H1 (cell line): ENCODE data around the gene GALNT13. TPM values are rescaled to one million over a fixed set of nuclear protein-coding genes. Genes with fewer than 3 reads are reported as not detected.

ENCODE experiments used
- CTCF ChIA-PET: fragments of 300-600 bp; sonication (Branson Sonifier 250); formaldehyde crosslinking; loops from one replicate; lab custom pipeline; 2021; ENCODE audit not compliant: partially characterized antibody; lab: Charles Lee
- POLR2A ChIA-PET: fragments of 300-600 bp; sonication (Branson Sonifier 250); formaldehyde crosslinking; loops from one replicate; lab custom pipeline; 2021; ENCODE audit warnings: inconsistent platforms; ENCODE audit not compliant: partially characterized antibody; lab: Charles Lee
- DNase-seq, 2 experiments: peaks; one replicate each; pipeline versions ENCODE4 v3.0.0 to v3.0.0-alpha.2; 2010 to 2022; ENCODE audit warnings: low spot score in 2 of 2, low read depth in 1 of 2, mixed read lengths in 1 of 2
- FAIRE-seq: peaks from 2 replicates; lab custom pipeline; 2011; peaks lifted over from hg19 to GRCh38; lab: Jason Lieb, UNC
- H2AFZ ChIP-seq: 2 replicates; pipeline ENCODE4 v1.8.1; 2012; ENCODE audit warnings: low read length, inconsistent platforms
- H2AK5ac ChIP-seq: 2 replicates; pipeline ENCODE4 v1.6.1; 2013; ENCODE audit warnings: low read depth, low read length
- H2BK120ac ChIP-seq: replicated peaks from 2 replicates; pipeline ENCODE3; 2013; ENCODE audit warnings: low read depth, low read length, inconsistent platforms
- H2BK12ac ChIP-seq: 2 replicates; pipeline ENCODE4 v1.6.1; 2013; ENCODE audit warnings: low read depth, low read length
- H2BK15ac ChIP-seq: 2 replicates; pipeline ENCODE4 v1.6.1; 2013; ENCODE audit warnings: low read length
- H2BK20ac ChIP-seq: 2 replicates; pipeline ENCODE4 v1.6.1; 2013; ENCODE audit warnings: low read length
- H2BK5ac ChIP-seq: 2 replicates; pipeline ENCODE4 v1.6.1; 2013; ENCODE audit warnings: low read depth, low read length
- H3K14ac ChIP-seq: 2 replicates; pipeline ENCODE4 v1.6.1; 2013; ENCODE audit warnings: inconsistent platforms; ENCODE audit not compliant: insufficient read length
- H3K18ac ChIP-seq: 2 replicates; pipeline ENCODE4 v1.6.1; 2013; ENCODE audit warnings: low read length; ENCODE audit errors: extremely low read depth
- H3K23ac ChIP-seq: 2 replicates; pipeline ENCODE4 v1.6.1; 2013; ENCODE audit warnings: inconsistent platforms; ENCODE audit not compliant: insufficient read length
- H3K23me2 ChIP-seq: 2 replicates; pipeline ENCODE4 v1.6.1; 2013; ENCODE audit warnings: low read depth, low read length
- H3K27ac ChIP-seq: 2 replicates; pipeline ENCODE4 v1.6.1; 2011; ENCODE audit warnings: low read depth, low read length, inconsistent platforms
- H3K27me3 ChIP-seq, 4 experiments: replicated peaks in 1 of 4; 1 replicate in 1 of 4; 2 replicates in 3 of 4; pipeline versions ENCODE4 v1.6.1 to v1.8.1; 2011 to 2013; ENCODE audit warnings: low read length in 3 of 4, mild to moderate bottlenecking in 3 of 4, inconsistent platforms in 2 of 4, mixed read lengths in 2 of 4, moderate library complexity in 1 of 4; ENCODE audit not compliant: control insufficient read depth in 3 of 4, insufficient read depth in 3 of 4; ENCODE audit errors: extremely low read depth in 1 of 4
- H3K36me3 ChIP-seq, 4 experiments: 2 replicates each; pipeline versions ENCODE4 v1.6.1 to v1.8.1; 2011 to 2013; ENCODE audit warnings: mild to moderate bottlenecking in 4 of 4, low read length in 3 of 4, moderate library complexity in 2 of 4, control low read depth in 1 of 4, inconsistent platforms in 1 of 4; ENCODE audit not compliant: insufficient read depth in 4 of 4, control insufficient read depth in 2 of 4
- H3K4ac ChIP-seq: replicated peaks from 2 replicates; pipeline ENCODE3; 2013; ENCODE audit warnings: low read length, low read depth, mixed read lengths, inconsistent platforms; ENCODE audit not compliant: insufficient read length
- H3K4me1 ChIP-seq, 4 experiments: replicated peaks in 1 of 4; 1 replicate in 1 of 4; 2 replicates in 3 of 4; pipeline versions ENCODE4 v1.6.1 to v1.8.1; 2011 to 2013; ENCODE audit warnings: low read length in 3 of 4, inconsistent platforms in 2 of 4, mixed read lengths in 1 of 4; ENCODE audit not compliant: insufficient read depth in 4 of 4, control insufficient read depth in 3 of 4
- H3K4me2 ChIP-seq, 2 experiments: 2 replicates each; pipeline versions ENCODE4 v1.6.1 to v1.8.1; 2011 to 2013; ENCODE audit warnings: low read depth in 2 of 2, low read length in 2 of 2, control low read depth in 1 of 2, inconsistent platforms in 1 of 2, mild to moderate bottlenecking in 1 of 2; ENCODE audit not compliant: insufficient read depth in 1 of 2
- H3K4me3 ChIP-seq, 4 experiments: fragments of 200-600, 300-600 bp in 1 of 4; sonication (generic), shearing (Covaris generic), sonication (Bioruptor Twin) in 1 of 4; 2 replicates each; pipeline versions ENCODE4 v1.5.1 to v1.8.1; 2011 to 2016; ENCODE audit warnings: low read length in 4 of 4, low read depth in 3 of 4, control low read depth in 2 of 4, inconsistent platforms in 2 of 4, mild to moderate bottlenecking in 2 of 4, mixed read lengths in 1 of 4, moderate library complexity in 1 of 4; ENCODE audit not compliant: insufficient read depth in 2 of 4; ENCODE audit errors: extremely low read depth in 1 of 4
- H3K56ac ChIP-seq: replicated peaks from 2 replicates; pipeline ENCODE3; 2013; ENCODE audit warnings: low read depth, mild to moderate bottlenecking, mixed read lengths, low read length, inconsistent platforms; ENCODE audit not compliant: insufficient read length
- H3K79me1 ChIP-seq: 2 replicates; pipeline ENCODE4 v1.6.1; 2013; ENCODE audit warnings: low read depth, low read length, control low read depth
- H3K79me2 ChIP-seq, 2 experiments: 2 replicates each; pipeline versions ENCODE4 v1.6.1 to v1.8.1; 2012 to 2013; ENCODE audit warnings: low read length in 2 of 2, mild to moderate bottlenecking in 2 of 2, inconsistent platforms in 1 of 2; ENCODE audit not compliant: insufficient read depth in 2 of 2, control insufficient read depth in 1 of 2
- H3K9ac ChIP-seq, 4 experiments: replicated peaks in 1 of 4; 1 replicate in 1 of 4; 2 replicates in 3 of 4; pipeline versions ENCODE4 v1.6.1 to v1.8.1; 2011 to 2013; ENCODE audit warnings: low read depth in 3 of 4, low read length in 3 of 4, control low read depth in 2 of 4, mild to moderate bottlenecking in 2 of 4, moderate library complexity in 2 of 4, inconsistent platforms in 1 of 4; ENCODE audit errors: extremely low read depth in 1 of 4
- H3K9me3 ChIP-seq, 2 experiments: 2 replicates each; pipeline versions ENCODE4 v1.6.1 to v1.8.1; 2012 to 2013; ENCODE audit warnings: mild to moderate bottlenecking in 2 of 2, moderate library complexity in 2 of 2, control low read depth in 1 of 2, inconsistent platforms in 1 of 2, low read depth in 1 of 2, low read length in 1 of 2, mixed read lengths in 1 of 2; ENCODE audit not compliant: insufficient read depth in 2 of 2
- H4K20me1 ChIP-seq, 2 experiments: replicated peaks in 1 of 2; 2 replicates each; pipeline versions ENCODE3 to v1.8.1; 2011 to 2013; ENCODE audit warnings: inconsistent platforms in 2 of 2, low read length in 2 of 2, mild to moderate bottlenecking in 1 of 2; ENCODE audit not compliant: insufficient read depth in 2 of 2, control insufficient read depth in 1 of 2
- H4K5ac ChIP-seq: 2 replicates; pipeline ENCODE4 v1.6.1; 2013; ENCODE audit warnings: low read length, low read depth, mixed read lengths, inconsistent platforms; ENCODE audit not compliant: insufficient read length
- H4K8ac ChIP-seq: 2 replicates; pipeline ENCODE4 v1.8.0; 2013; ENCODE audit warnings: mild to moderate bottlenecking, moderate library complexity, low read length, inconsistent platforms; ENCODE audit not compliant: insufficient read depth; ENCODE audit errors: extremely low read depth
- H4K91ac ChIP-seq: replicated peaks from 2 replicates; pipeline ENCODE3; 2013; ENCODE audit warnings: low read length, mixed read lengths, inconsistent platforms; ENCODE audit not compliant: insufficient read length
- ASH2L ChIP-seq: fragments of 200-600, 300-600 bp; sonication (generic); IDR thresholded peaks from one replicate; pipeline ENCODE4 v1.7.1; 2017; ENCODE audit warnings: low read length
- CEBPB ChIP-seq: IDR thresholded peaks from 2 replicates; pipeline ENCODE4 v1.6.1; 2012; ENCODE audit warnings: low read depth, low read length
- CTCF ChIP-seq, 3 experiments: IDR thresholded peaks; 1 replicate in 2 of 3; 2 replicates in 1 of 3; pipeline versions ENCODE4 v1.5.1 to v1.6.1; 2011; ENCODE audit warnings: low read length in 3 of 3, mild to moderate bottlenecking in 3 of 3, inconsistent platforms in 2 of 3, low read depth in 1 of 3, moderate library complexity in 1 of 3; ENCODE audit not compliant: insufficient read depth in 1 of 3; ENCODE audit errors: control extremely low read depth in 1 of 3
- E2F6 ChIP-seq: IDR thresholded peaks from 2 replicates; pipeline ENCODE4 v1.6.1; 2012; ENCODE audit warnings: inconsistent platforms
- EZH2 ChIP-seq: fragments of 200-600 bp; sonication (generic); IDR thresholded peaks from 2 replicates; pipeline ENCODE4 v1.7.1; 2012; ENCODE audit warnings: low read depth, mild to moderate bottlenecking, moderate library complexity, low read length, inconsistent platforms; ENCODE audit not compliant: severe bottlenecking
- RAD21 ChIP-seq, 2 experiments: IDR thresholded peaks in 1 of 2; conservative IDR thresholded peaks in 1 of 2; 2 replicates each; pipeline ENCODE4 v1.6.1; 2011; ENCODE audit warnings: low read depth in 2 of 2, low read length in 2 of 2, improper control_type of control experiment in 1 of 2, inconsistent platforms in 1 of 2, mild to moderate bottlenecking in 1 of 2, moderate library complexity in 1 of 2
- RFX5 ChIP-seq: IDR thresholded peaks from 2 replicates; pipeline ENCODE4 v1.6.1; 2011; ENCODE audit warnings: low read depth, low read length, improper control_type of control experiment, borderline replicate concordance
- USF2 ChIP-seq: IDR thresholded peaks from 2 replicates; pipeline ENCODE4 v1.6.1; 2011; ENCODE audit warnings: low read length, improper control_type of control experiment
- WGBS, 2 experiments: shearing (Covaris generic) in 1 of 2; methylation state at CpG; one replicate each; pipeline versions ENCODE4 v1.1.6 to v1.1.7; 2013 to 2015; ENCODE audit warnings: low lambda C conversion rate in 2 of 2, mixed read lengths in 2 of 2, inconsistent platforms in 1 of 2, low coverage in 1 of 2, missing lambda C conversion rate in 1 of 2; ENCODE audit not compliant: insufficient replicate concordance in 2 of 2, insufficient coverage in 1 of 2, insufficient read length in 1 of 2; ENCODE audit errors: extremely low coverage in 1 of 2, missing lambda C conversion rate in 1 of 2; 5-methylcytosine and 5-hydroxymethylcytosine counted together
- polyA plus RNA-seq, 7 experiments: library from polyadenylated mRNA; depleted of rRNA in 3 of 7; stranded (reverse) in 5 of 7; unstranded in 2 of 7; fragments of >200 nt in 5 of 7; fragments of 200-250 nt in 2 of 7; gene quantifications; 1 replicate in 5 of 7; 2 replicates in 1 of 7; 4 replicates in 1 of 7; pipeline versions ENCODE4 v1.2.1 to v1.2.3, GENCODE V29; 2011 to 2013; ENCODE audit warnings: missing spikeins in 2 of 7, mixed read lengths in 2 of 7
- total RNA-seq: library from RNA; stranded (reverse); fragmentation: NEBNext Ultra II Directional; extraction: Animal tissue kit (Norgen Biotek cat#: 25700); gene quantifications from 2 replicates; pipeline ENCODE4 v1.2.1, GENCODE V29; 2021

Gene GALNT13
- total and polyA plus RNA-seq, 2 of the 8 experiments (the other 6 are each of a cell fraction or from before 2014, with no cell fraction given): 3.2 to 9.6 TPM

GRCh38 chr2:154402213-154402612 lies 530.5 kb downstream of the GALNT13 start:
- Histone ChIP-seq H3K23ac (no peak overlapping the region), H3K79me2 (no peaks in the 10 kb centered on the region), H4K91ac (no peak overlapping the region), H3K36me3 (no peaks in the 10 kb centered on the region), H4K20me1 (no peaks in the 10 kb centered on the region), H3K14ac (no peak overlapping the region), H3K4me3 (no peak overlapping the region), H2BK5ac (no peak overlapping the region), H4K8ac (no peak overlapping the region), H2BK15ac (no peak overlapping the region), H3K56ac (no peak overlapping the region), H3K79me1 (no peaks in the 10 kb centered on the region), H3K4me2 (no peak overlapping the region), H3K27me3 (no peaks in the 10 kb centered on the region), H2BK20ac (no peak overlapping the region), H3K4ac (no peak overlapping the region), H4K5ac (no peak overlapping the region), H3K27ac (no peak overlapping the region), H3K18ac (no peak overlapping the region), H2AFZ (no peak overlapping the region), H2AK5ac (no peak overlapping the region), H3K23me2 (no peaks in the 10 kb centered on the region; the same call in 1 of the 2 replicates), H3K9ac (no peak overlapping the region), H3K9me3 (no peaks in the 10 kb centered on the region), H2BK12ac (no peak overlapping the region), H3K4me1 (peaks cover 0 to 6% (median 2%) of the 10 kb centered on the region in 4 experiments; a peak in 4 of 7 replicates), H2BK120ac (no peak overlapping the region)
- ChIA-PET CTCF (interaction anchor here (0.8 to 2.5 kb wide), 9 partner anchors 11 to 1477 kb away, joined by 3 to 13 read pairs (median 3); no protein-coding TSS in a partner anchor), POLR2A (interaction anchor here (0.7 kb wide), 1 partner anchor 659 kb away, joined by 3 read pairs; no protein-coding TSS in a partner anchor)
- peak; percentile 36 for FAIRE-seq
- 71% methylated on average over 3 of the region's 3 CpGs; no CpG with 5 or more reads in 1 of the 2 experiments for WGBS, 2 experiments
- DNase-seq: no peak
- TF ChIP-seq RAD21 (IDR thresholded peaks at IDR 0.05 in 1 of 2, conservative IDR thresholded peaks at IDR 0.05 in 1 of 2; ENCODE audit: low read depth in 2 of 2, low read length in 2 of 2) (peak; percentile 47), EZH2 (no peak), E2F6 (no peak), USF2 (no peak), RFX5 (no peak), CTCF (IDR thresholded peaks at IDR 0.05; ENCODE audit: control extremely low read depth in 1 of 3, insufficient read depth in 1 of 3, low read depth in 1 of 3, low read length in 3 of 3) (peak in 1 of 3 experiments; percentile 40; a peak in 1 of 4 replicates), ASH2L (no peak), CEBPB (no peak)
